ENCODE measurements around the gene MRPL2.
"Not testable (repeated sequence)": the region's sequence is repeated elsewhere in the genome, so short reads cannot be mapped to it uniquely, and the experiment has no call there.

The MRPL2 gene

DNA sequence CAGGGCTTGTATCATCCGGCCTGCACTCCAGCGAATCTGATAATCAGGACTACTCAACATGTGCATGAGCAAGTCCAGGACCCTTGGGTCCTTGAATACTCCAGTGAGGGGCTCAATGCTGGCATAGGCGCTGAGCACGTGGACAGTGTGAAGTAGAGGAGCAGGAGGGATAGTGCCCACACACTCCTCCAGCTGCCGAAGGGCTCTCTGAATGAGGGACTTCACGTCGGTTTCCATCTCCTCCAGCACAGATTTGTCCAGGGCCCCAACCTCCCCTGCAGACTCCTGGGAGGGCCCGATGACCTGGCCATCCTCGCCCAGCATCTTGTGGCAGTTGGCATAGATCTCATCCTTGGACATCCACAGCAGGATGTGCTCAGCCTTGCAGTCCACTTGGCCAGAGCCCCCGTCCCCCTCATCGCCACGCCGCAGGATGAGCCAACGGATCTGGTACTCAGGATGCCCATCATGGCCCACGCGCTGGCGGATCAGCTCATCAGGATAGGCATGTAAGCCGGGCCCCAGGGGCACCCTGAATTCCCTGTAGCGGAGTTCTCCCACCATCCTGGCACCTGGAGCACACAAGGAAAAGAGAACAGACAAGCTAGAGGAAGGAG, 6.9 kb downstream of the MRPL2 start:
- DNase-seq: no peak

DNA sequence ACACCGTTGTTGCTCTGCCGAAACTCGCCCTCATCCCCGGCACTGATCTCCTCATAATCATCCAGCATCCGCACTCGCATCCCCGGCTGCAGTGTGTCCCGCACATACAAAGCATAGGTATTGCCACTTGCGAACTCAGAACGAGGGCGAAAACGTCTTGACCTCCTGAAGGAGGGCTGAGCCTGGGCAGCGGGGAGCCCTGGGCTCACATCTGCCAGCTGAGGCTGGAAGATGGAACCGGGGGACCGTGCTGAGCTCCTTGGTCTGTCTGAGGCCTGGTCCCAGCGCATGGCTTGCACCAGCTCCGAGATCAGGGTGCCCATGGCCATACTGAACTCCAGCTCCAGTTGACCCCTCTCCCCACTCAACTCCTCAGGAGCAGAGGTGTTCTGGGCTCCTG, 8.3 kb downstream of the MRPL2 start:
- no peak for DNase-seq

DNA sequence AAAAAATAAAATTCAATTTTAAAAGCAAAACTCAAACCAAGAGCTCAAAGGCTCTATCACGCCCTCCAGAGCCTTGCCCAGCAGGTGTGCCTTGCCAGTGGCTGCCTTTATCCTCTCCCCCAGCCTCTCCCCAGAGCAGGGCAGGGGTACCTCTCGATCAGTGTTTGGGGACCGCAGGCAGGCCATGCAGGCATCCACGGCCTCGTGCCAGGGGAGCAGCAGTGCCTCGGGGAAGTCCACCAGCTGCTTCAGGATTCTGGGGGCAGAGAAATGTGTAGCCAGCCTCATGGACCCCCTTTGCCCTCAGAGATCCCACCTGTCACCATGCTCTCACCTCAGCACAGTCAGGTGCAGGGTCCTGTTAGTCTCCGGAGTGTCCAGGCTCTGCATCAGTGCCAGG, 11.2 kb downstream of the MRPL2 start:
- DNase-seq: no peak

DNA sequence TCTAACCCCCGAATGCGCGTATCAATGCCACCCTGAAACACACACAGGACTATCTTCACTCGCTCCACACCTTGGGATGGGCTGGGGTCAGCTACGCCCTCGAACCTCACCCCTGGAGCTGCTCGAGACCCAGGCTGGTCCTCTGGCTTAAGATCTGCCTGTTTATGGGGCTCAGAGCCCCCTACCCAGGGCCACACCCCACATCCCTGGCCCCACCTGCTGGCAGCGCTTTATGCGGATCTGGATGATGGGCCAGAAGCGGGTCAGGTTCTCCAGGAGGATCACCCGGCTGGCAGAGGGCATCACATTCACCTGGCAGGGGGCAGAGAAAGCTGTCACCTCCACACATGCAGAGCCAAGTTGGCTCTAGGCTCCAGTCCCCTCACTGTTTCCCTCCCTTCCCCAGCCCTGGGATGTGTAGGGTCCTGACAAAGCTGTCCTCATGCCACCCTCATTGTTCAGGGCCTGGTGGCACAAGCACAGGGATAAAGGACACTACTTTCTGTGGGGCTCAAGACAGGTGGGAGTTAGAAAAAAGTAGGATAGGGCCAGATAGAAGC, 13.8 kb downstream of the MRPL2 start:
- no peak for DNase-seq

DNA sequence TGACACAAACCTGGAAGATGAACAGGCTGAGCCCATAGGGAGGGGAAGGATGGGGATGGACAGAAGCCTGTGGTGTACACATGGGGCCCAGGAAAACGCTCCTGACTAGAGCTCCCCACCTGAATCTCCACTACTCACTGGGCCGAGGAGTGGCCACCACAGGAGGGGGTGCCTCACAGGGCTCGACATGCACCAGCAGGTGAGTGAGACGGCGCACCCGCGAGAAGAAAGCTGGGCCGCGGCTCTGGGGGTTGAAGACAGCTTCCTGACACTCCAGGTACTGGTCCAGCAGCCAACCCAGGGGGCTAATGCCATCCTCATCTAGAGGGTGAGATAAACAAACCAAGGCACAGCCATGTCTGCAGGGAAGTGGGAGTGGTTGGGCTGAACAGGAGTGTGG, 15.9 kb downstream of the MRPL2 start:
- DNase-seq: no peak

DNA sequence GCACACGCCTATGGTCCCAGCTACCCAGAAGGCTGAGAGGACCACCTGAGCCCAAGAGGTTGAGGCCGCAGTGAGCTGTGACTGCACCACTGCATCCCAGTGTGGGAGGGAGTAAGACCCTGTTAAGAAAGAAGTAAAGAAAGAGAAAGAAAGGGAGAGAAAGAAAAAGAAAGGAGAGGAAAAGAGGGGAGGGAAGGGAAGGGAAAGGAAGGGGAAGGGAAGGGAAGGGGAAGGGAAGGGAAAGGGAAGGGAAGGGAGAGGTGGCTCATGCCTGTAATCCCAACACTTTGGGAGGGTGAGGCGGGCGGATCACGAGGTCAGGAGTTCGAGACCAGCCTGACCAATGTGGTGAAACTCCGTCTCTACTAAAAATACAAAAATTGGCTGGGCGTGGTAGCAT, 17.8 kb downstream of the MRPL2 start:
- not testable (repeated sequence) for DNase-seq

DNA sequence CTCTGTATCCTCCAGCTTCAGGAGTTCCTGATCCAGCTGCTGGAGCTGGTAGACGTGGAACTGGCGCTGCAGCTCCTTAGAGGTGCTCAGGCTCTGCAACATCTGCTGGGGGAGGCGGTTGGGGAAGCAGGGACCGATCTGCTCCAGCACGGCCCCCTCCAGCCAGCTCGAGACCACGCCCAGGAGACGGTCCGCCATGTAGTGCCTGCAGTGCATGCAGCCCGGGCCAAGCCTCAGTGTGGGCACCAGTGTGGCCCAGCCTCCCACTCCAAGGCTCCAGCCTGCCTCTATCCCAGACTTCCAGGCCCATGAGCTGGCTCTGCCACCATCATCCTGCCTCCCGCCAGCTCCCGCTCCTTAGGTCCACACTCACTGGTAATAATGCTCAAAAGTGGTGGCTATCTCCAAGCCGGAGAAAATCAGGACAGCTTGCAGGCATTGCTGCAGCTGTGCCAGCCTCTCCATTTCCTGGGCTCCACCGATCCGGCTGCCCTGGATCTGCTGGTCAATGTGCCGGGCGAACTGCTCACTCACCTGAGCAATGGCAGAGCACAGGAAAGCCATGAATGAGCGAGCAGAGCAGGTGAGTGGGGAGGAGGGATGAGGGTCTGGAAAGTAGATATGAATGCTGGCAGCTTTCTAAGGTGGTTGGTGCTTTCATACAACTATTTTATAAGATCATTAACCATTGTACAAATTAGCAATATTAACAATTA, 18.5 kb downstream of the MRPL2 start:
- no peak for DNase-seq

DNA sequence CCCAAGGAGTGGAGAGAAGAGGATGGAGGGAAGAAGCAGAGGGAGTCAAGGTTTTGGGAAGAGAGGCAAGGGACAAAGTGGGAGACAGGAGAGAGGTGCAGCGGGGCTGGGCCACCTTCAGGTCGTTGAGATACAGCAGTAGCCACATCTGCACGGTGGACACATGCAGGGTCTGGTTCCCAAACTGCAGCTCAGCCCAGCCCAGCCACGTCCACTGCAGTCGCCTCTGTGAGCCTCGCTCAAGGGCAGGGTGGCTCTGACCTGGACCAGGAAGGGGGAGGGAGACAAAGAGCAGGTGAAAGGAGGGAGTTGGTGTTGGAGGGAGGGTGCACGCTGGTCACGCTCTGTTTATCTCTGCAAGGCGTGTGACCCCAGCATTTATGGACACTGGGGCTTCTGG, 20.5 kb downstream of the MRPL2 start:
- no peak for DNase-seq

DNA sequence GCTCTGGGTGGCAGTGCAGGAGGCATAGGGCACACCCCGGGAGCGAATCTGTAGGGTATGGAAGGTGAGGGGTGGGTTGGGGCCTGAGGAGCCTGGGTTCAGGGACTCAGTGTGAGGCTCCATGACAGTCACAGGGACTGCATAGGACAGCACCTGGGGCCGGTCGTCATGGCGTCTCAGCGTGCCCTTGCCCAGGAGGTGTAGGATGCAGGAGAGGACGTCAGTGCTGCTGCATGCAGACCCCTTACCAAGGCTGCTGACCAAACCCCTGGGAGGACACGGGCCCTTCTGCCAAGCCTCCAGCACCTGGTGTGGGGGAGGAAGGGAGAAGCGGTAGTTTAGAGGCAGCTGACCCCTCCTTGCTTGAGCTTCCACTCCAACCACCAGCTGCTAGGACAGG, 21.5 kb downstream of the MRPL2 start:
- DNase-seq: no peak

DNA sequence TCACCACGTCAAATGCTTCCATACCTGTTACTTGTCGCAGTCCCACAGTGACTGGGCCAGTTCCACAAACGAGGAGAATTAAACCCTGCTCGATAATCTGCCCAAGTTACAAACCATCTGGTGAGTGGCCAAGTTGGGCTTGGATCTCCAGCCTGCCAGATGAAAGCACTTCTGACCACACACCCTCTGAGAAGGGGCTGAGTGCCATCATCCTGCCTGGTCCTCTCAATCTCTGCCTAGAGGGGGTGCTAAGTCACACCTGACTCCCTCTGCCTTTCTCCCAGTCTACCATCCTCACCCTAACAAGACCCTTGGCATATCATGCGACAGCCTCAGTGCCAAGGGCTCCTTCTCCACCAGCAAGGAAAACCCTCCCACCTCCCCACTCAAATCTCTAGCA, 22.0 kb downstream of the MRPL2 start:
- no peak for DNase-seq

DNA sequence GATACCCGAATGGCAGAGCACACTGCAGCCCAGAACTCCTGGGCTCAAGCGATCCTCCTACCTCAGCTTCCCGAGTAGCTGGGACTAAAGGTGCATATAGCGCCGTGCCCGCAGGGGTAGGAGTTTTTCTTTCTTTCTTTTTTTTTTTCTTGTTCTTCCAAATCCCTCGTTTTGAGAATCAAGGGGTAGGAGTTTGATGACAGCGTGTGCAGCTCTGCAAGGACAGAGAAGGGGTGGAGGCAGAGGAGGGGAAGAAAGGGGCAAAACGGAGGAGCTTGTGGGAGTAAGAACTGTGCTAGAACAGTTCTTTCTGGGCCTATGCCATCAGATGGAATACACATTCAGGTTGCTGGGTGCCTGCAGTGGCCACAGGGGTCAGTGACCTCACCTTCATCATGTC, 22.5 kb downstream of the MRPL2 start:
- no peak for DNase-seq

DNA sequence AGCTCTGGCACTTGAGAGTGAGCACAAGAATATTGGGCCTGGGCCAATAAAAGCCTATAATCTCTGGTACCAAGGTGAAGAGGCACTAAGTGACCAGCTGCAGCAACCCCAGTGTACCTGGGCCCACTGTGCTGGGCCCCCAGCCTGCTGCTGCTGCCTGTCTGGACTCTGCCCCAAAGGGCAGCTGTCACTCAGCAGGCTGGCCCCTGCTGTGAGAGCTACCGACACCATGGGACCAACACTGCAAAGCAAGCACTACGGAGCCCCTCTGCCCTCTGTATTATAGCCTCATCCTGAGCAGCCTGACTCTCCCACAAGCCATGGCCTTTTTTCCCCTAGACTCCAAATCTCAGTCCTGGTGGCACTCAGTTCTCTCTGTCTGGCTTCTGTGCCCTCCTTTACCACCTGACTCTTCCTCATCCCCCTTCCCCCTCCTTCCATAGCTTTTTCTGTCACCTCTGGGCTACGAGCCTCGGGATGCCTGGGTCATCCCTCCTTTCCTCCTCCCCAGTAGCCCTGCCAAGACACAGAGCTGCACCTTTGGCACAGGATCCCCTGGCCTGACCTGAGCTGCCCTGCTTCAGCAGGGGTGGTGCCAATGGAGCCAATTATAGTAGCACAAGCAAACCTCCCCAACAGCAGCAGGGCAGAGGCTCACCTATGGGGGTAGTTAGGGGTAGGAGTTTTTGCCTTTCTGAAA, 23.6 kb downstream of the MRPL2 start:
- no peak for DNase-seq

DNA sequence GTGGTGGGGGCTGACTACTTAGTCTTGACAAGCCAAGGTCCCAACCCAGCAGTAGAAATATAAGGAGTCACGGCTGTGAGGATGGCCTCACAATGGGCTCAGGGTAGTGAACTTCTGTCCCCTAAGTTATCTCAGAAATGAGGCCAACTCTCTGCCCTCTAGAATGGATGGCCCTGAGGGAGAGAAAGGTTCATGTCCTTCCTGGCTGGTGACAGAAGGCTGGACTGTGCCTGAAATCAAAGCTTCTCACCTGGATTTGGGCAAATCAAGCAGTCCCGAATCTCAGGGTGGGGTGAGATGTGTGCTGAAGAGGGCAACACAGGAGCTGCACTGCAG, 25.1 kb downstream of the MRPL2 start:
- DNase-seq: no peak

DNA sequence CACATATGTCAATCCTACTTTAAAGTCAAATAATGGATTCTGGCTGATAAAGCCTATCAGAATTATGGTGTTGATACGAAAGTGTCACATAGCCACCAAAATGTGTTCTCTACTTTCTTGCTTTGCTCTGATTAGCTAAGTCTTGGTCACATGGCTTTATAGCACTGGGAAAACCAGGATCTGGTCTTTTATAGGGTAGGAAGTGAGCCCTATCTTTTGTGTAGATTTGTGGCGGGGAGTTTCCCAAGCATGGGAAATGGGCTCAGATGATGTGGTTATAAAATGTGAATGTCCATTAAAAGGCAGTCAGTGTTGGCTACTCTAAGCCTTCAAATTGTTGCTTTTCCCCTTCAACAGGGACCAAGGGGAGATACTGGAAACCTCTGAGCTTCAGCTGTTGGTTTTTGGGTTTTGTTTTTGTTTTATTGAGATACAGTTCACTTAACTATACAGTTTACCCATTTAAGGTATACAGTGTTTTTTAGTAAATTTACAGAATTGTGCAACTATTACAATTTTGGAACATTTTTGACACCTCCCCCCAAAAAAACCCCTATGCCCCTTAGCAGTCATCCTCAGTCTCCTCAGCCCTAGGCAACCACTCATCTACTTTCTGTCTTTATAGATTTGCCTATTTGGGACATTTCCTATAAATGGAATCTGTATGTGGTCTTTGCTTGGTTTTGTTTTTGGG, 25.6 kb downstream of the MRPL2 start:
- DNase-seq: no peak

DNA sequence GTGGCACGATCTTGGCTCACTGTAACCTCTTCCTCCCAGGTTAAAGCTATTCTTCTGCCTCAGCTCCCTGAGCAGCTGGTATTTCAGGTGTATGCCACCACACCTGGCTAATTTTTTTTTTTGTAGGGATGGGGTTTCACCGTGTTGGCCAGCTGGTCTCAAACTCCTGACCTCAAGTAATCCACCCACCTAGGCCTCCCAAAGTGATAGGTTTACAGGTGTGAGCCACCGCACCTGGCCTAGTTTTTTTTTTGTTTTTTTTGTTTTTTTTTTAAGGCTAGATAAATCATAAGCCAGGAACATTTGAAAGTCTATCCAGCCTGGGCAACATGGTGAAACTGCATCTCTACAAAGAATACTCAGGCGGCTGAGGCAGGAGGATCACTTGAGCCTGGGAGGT, 26.9 kb downstream of the MRPL2 start:
- no peak for DNase-seq

DNA sequence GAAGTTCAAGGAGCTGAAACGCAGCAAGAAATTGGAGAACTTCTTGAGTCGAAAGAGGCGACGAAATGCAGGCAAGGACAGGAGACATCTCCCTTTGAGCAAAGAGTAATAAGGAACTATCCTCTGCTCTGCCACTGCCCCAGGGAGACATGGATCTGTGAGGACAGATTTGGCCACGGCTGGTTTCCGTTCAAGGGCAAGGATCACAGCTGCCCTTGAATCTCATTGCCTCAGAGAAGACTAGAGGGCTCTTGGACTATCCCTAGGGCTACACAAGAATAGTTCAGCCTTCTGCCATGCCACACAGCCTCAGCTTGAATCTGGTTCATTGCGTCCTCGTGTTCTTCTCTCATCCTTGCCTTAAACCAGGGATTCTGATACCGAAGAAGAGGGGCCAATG, 30.1 kb downstream of the MRPL2 start:
- no peak for DNase-seq

DNA sequence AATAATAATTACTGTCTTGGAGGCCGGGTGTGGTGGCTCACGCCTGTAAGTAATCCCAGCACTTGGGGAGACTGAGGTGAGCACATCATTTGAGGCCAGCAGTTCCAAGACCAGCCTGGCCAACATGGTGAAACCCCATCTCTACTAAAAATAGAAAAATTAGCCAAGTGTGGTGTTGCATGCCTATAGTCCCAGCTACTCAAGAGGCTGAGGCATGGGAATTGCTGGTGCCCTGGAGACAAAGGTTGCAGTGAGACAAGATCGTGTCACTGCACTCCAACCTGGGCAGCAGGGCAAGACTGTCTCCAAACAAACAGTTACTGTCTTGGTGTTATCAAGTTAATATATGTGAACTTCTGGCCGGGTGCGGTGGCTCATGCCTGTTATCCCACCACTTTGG, 32.9 kb downstream of the MRPL2 start:
- no peak for DNase-seq

DNA sequence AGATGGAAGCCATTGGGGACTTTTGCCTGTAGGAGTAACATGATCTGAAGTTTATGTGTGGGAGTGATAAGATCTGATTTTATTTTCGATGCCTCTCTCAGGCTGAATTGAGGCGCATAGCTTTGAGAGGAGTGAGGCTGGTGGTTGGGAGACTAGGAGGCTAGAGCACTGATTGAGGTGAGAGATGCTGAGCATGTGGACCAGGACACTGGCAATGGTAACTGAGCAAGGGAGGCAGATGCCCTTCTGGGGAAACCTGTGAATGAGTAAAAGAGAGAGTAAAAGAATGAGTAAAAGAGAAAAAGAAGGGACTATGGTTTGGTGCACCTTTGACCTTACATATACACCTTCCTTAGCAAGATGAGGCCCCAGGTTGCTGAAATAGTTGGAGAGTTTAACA, 34.8 kb downstream of the MRPL2 start:
- DNase-seq: no peak

DNA sequence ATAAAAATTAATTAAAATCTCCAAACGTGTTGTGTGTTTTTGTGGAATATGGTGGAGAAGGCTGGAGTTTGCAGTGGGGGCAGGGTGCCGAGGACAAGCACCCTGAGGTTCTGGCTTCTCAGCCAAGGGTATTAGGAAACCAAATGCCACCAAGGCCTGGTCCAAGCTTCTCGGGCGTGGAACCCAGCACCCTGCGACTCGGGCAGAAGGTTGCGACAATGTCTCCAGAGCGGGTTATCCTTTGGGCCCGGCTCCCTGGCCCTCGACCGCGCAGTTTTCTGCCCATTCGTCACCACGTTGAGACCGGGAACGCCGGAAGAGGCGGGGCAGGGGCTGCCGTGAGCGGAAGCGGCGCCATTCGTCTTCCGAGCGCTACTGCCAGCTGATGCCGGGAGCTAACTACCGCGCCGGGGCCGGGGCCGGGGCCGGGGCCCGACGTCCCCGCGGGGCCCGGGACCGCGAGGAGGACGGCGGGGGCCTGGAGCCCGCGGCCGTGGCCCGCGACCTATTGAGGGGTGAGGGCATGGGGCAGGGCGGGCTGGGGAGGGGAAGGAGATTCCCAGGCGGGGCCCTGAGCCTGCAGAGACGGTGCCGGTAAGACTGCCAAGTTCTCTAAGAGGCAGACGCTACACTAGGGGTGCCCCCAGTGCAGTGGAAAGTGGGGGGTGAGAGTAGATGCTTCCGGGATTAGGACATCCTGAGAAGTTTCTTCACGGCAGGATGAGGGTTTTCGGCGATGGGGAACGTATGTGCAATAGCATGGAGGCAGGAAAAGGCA, 37.8 kb downstream of the MRPL2 start, which contains the start of gene RRP36:
Gene RRP36 (plus strand): TSS at position 354 of the 778 bp plus-strand sequence. CDS start 32 bp downstream, at position 386.
- DNase-seq: peak; percentile 88

DNA sequence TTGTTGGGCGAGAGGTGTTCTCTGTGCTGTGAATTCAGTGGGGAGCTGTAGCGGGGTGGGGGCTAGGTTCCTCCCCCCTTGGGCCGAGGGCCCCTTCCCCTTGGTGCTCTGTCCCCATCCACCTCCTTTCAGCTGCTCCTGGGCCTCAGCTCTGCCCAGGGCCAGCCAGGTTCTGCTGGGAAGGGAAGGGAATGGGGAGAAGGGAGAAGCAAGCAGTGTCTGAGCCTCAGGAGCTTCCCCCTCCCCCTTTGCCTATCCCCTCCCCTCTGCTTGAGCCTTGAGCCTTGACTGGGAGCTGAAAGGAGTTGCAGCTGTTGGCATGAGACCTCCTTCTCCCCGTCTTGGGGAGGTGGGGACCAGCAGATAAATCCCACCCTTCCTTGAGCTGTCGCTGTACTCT, 38.4 kb downstream of the MRPL2 start:
- DNase-seq: peak; percentile 89

DNA sequence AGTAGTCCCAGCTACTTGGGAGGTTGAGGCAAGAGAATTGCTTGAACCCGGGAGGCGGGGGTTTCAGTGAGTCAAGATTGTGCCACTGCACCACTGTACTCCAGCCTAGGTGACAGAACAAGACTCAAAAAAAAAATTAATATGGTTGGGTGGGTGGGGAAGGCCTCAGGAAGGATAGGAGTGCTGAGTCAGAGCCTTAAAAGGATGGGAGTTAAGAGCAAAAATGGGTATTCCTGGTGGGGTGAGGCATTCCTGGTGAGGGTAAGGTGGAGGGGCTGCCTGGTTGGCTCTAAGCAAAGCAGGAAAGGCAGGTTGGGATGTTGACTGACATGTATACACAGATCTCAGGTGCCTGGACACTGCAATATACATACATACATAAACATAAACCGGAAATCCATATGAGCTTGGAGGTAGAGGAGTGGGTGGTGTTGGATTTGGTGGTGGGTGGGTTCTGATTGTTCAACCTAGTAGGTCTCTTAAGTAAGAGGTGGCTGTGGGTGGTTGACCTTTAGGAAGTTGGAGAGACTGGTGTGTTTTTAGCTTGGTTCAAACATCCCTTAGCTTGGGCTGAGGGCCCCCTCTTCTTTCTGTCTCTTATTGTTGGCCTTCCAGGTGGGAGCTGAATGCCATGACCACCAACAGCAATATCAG, 39.1 kb downstream of the MRPL2 start:
- no peak for DNase-seq

DNA sequence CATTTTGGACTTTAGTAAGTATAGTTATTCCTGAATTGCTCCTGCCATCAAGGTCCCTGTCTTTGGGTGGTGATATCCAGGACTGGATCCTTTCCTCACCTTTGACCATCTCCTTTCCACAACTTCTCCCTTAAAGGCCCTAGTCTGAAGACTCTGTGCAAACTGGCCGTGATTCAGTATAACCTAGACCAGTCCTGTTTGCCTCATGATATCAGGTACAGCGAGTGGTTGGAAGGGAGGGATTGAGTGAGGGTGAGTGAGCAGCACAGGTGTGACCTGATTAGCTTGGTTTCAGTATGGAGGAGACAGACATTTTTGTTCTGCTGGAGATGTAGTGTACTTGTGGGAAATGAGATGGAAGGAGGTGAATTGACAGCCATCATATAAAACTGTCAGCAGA, 40.1 kb downstream of the MRPL2 start:
- no peak for DNase-seq

Measured in NCI-H82 (cell line).